ENCODE data around the gene PRDX5. TPM values are rescaled to one million over a fixed set of nuclear protein-coding genes. Genes with fewer than 3 reads are reported as not detected.

Gene PRDX5
- total and polyA plus RNA-seq, 9 of the 15 experiments (the other 6 are each of a cell fraction or from before 2014, with no cell fraction given), result 40.8 to 327 (median 204) TPM

GRCh38 chr11:64314805-64315561, 2.9 kb upstream of the PRDX5 start (continued):
- TF ChIP-seq, protein P1, sequence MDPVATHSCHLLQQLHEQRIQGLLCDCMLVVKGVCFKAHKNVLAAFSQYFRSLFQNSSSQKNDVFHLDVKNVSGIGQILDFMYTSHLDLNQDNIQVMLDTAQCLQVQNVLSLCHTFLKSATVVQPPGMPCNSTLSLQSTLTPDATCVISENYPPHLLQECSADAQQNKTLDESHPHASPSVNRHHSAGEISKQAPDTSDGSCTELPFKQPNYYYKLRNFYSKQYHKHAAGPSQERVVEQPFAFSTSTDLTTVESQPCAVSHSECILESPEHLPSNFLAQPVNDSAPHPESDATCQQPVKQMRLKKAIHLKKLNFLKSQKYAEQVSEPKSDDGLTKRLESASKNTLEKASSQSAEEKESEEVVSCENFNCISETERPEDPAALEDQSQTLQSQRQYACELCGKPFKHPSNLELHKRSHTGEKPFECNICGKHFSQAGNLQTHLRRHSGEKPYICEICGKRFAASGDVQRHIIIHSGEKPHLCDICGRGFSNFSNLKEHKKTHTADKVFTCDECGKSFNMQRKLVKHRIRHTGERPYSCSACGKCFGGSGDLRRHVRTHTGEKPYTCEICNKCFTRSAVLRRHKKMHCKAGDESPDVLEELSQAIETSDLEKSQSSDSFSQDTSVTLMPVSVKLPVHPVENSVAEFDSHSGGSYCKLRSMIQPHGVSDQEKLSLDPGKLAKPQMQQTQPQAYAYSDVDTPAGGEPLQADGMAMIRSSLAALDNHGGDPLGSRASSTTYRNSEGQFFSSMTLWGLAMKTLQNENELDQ (CRISPR knock-in tag; IDR thresholded peaks at IDR 0.05; ENCODE audit: borderline replicate concordance), result no peak
- TF ChIP-seq TFAP4 (CRISPR knock-in tag; IDR thresholded peaks at IDR 0.05; ENCODE audit: borderline replicate concordance) (peak; percentile 42; the same call in 1 of the 2 replicates), CTBP1 (IDR thresholded peaks at IDR 0.05; ENCODE audit: borderline replicate concordance) (0 out of 2 replicates have a peak, but pooled peaks have one; percentile 6), BCOR (IDR thresholded peaks at IDR 0.05) (peak; percentile 68), RBFOX2 (IDR thresholded peaks at IDR 0.05; ENCODE audit: low read depth, low read length) (0 out of 2 replicates have a peak, but pooled peaks have one; percentile 22), ZNF431 (CRISPR knock-in tag; IDR thresholded peaks at IDR 0.05) (0 out of 2 replicates have a peak, but pooled peaks have one; percentile 29), POLR2G (IDR thresholded peaks at IDR 0.05; ENCODE audit: low read depth, low read length) (peak; percentile 59)
